DND-41 (cell line): ENCODE measurements around the gene KRTAP12-1.

ENCODE experiments used
- ATAC-seq: fragments of 200-7000 bp; cut with Tn5 transposase; 3 replicates; pipeline ENCODE4 v1.9.1; 2021; ENCODE audit warnings: low read depth; ENCODE audit not compliant: insufficient read depth
- DNase-seq: peaks from one replicate; pipeline ENCODE4 v3.0.0-alpha.2; 2020
- H2AFZ ChIP-seq: 2 replicates; pipeline ENCODE4 v1.6.0; 2012; ENCODE audit warnings: low read depth, low read length
- H3K27ac ChIP-seq: 2 replicates; pipeline ENCODE4 v1.5.1; 2012; ENCODE audit warnings: low read length, inconsistent platforms
- H3K27me3 ChIP-seq: fragments of 200-600 bp; sonication (generic); 2 replicates; pipeline ENCODE4 v1.6.0; 2012; ENCODE audit warnings: low read length, mild to moderate bottlenecking, inconsistent platforms; ENCODE audit not compliant: insufficient read depth, poor library complexity
- H3K36me3 ChIP-seq: 2 replicates; pipeline ENCODE4 v1.5.1; 2012; ENCODE audit warnings: low read length, inconsistent platforms; ENCODE audit not compliant: insufficient read depth
- H3K4me1 ChIP-seq: 2 replicates; pipeline ENCODE4 v1.5.1; 2012; ENCODE audit warnings: mild to moderate bottlenecking, low read length; ENCODE audit not compliant: insufficient read depth
- H3K4me2 ChIP-seq: 2 replicates; pipeline ENCODE4 v1.6.0; 2012; ENCODE audit warnings: mild to moderate bottlenecking, moderate library complexity, low read length, inconsistent platforms; ENCODE audit not compliant: insufficient read depth
- H3K4me3 ChIP-seq, 2 experiments: fragments of 200-600 bp in 1 of 2; shearing (Covaris generic) in 1 of 2; 2 replicates each; pipeline ENCODE4 v1.5.1; 2012 to 2016; ENCODE audit warnings: inconsistent platforms in 2 of 2, low read length in 2 of 2, mild to moderate bottlenecking in 2 of 2, low read depth in 1 of 2, moderate library complexity in 1 of 2
- H3K79me2 ChIP-seq: 2 replicates; pipeline ENCODE4 v1.6.0; 2012; ENCODE audit warnings: low read length, inconsistent platforms; ENCODE audit not compliant: insufficient read depth
- H3K9ac ChIP-seq: 2 replicates; pipeline ENCODE4 v1.6.0; 2012; ENCODE audit warnings: low read depth, mild to moderate bottlenecking, inconsistent platforms, low read length, moderate library complexity
- H3K9me3 ChIP-seq: 2 replicates; pipeline ENCODE4 v1.5.1; 2012; ENCODE audit warnings: low read length, moderate library complexity, mild to moderate bottlenecking, inconsistent platforms; ENCODE audit not compliant: insufficient read depth, severe bottlenecking
- H4K20me1 ChIP-seq: 2 replicates; pipeline ENCODE4 v1.6.0; 2012; ENCODE audit warnings: low read length; ENCODE audit not compliant: insufficient read depth
- CTCF ChIP-seq: IDR thresholded peaks from 2 replicates; pipeline ENCODE4 v1.5.1; 2012; ENCODE audit warnings: borderline replicate concordance, low read length, moderate library complexity, mild to moderate bottlenecking; ENCODE audit not compliant: poor library complexity, severe bottlenecking; ENCODE audit errors: extremely low read depth
- EZH2 ChIP-seq: IDR thresholded peaks from 3 replicates; pipeline ENCODE4 v1.6.1; 2012; ENCODE audit warnings: borderline replicate concordance, low read depth, mild to moderate bottlenecking, moderate library complexity, low read length, inconsistent platforms; ENCODE audit not compliant: severe bottlenecking

Gene KRTAP12-1

GRCh38 chr21:44703731-44704635 is 22.0 kb upstream of the KRTAP12-1 start:
- H3K9ac ChIP-seq = no peak overlapping the region
- no peaks in the 10 kb centered on the region for H3K79me2 ChIP-seq
- no peak overlapping the region for H2AFZ ChIP-seq
- no peak for DNase-seq
- H3K4me1 ChIP-seq = no peaks in the 10 kb centered on the region
- no peak overlapping the region for H3K27ac ChIP-seq
- ATAC-seq = no peak
- no peaks in the 10 kb centered on the region for H3K36me3 ChIP-seq
- peaks cover 12% of the 10 kb centered on the region for H3K27me3 ChIP-seq
- TF ChIP-seq CTCF (no peak), EZH2 (no peak)
- H3K4me2 ChIP-seq = no peak overlapping the region
- no peaks in the 10 kb centered on the region; the same call in 1 of the 2 replicates for H4K20me1 ChIP-seq
- H3K4me3 ChIP-seq = no peak overlapping the region
- H3K9me3 ChIP-seq = no peaks in the 10 kb centered on the region

GRCh38 chr21:44702973-44703730 is 21.2 kb upstream of the KRTAP12-1 start:
- Histone ChIP-seq H3K4me2 (no peak overlapping the region), H3K27me3 (peaks cover 10% of the 10 kb centered on the region)
- ATAC-seq = no peak

GRCh38 chr21:44702111-44702972 is 20.4 kb upstream of the KRTAP12-1 start:
- DNase-seq (no peak), ATAC-seq (no peak)
- H3K27ac ChIP-seq = no peak overlapping the region
- H2AFZ ChIP-seq = no peak overlapping the region
- H3K9ac ChIP-seq = no peak overlapping the region
- H3K4me2 ChIP-seq = no peak overlapping the region
- H3K9me3 ChIP-seq = no peaks in the 10 kb centered on the region
- H3K36me3 ChIP-seq = no peaks in the 10 kb centered on the region
- TF ChIP-seq EZH2 = no peak
- TF ChIP-seq CTCF = no peak
- H4K20me1 ChIP-seq = no peaks in the 10 kb centered on the region; the same call in 1 of the 2 replicates
- peaks cover 10% of the 10 kb centered on the region for H3K27me3 ChIP-seq
- no peak overlapping the region for H3K4me3 ChIP-seq
- no peaks in the 10 kb centered on the region for H3K4me1 ChIP-seq
- no peaks in the 10 kb centered on the region for H3K79me2 ChIP-seq

More at GRCh38 chr21:44702973-44703730, 21.2 kb upstream of the KRTAP12-1 start:
- Histone ChIP-seq H3K36me3 (no peaks in the 10 kb centered on the region), H3K9me3 (no peaks in the 10 kb centered on the region), H3K27ac (no peak overlapping the region), H3K9ac (no peak overlapping the region), H3K4me1 (no peaks in the 10 kb centered on the region), H2AFZ (no peak overlapping the region), H4K20me1 (no peaks in the 10 kb centered on the region; the same call in 1 of the 2 replicates), H3K79me2 (no peaks in the 10 kb centered on the region), H3K4me3 (no peak overlapping the region)
- no peak for DNase-seq
- TF ChIP-seq EZH2 (no peak), CTCF (no peak)
